ENCODE results near the gene BBX. TPM values are rescaled to one million over a fixed set of nuclear protein-coding genes. Genes with fewer than 3 reads are reported as not detected.
"Not testable (repeated sequence)": the region's sequence is repeated elsewhere in the genome, so short reads cannot be mapped to it uniquely, and the experiment has no call there.

Gene BBX
- total RNA-seq, 4 donors from 2014 or later: 26.5 to 45.8 (median 28.0) TPM

GRCh38 chr3:107833722-107834416, 311.1 kb downstream of the BBX start:
- intact Hi-C loops (cut with DNase I; ENCODE audit: low total_unique reads): no loop called here
- no peak for TF ChIP-seq POLR2A (IDR thresholded peaks at IDR 0.05)
- TF ChIP-seq CTCF (IDR thresholded peaks at IDR 0.05): no peak
- H3K4me3 ChIP-seq (ENCODE audit: low read depth, poor library complexity, severe bottlenecking): no peak overlapping the region
- WGBS, 2 donors: 96% methylated on average over 19 of the region's 19 CpGs
- no peak for DNase-seq (ENCODE audit: low spot score in 2 of 2)

GRCh38 chr3:107835001-107835400, 312.2 kb downstream of the BBX start:
- H3K4me3 ChIP-seq (ENCODE audit: low read depth, poor library complexity, severe bottlenecking); DNase-seq (ENCODE audit: low spot score in 2 of 2); intact Hi-C loops (cut with DNase I; ENCODE audit: low total_unique reads): not testable (repeated sequence)
- 87 to 93% methylated on average over 4 of the region's 4 CpGs for WGBS, 2 donors

- intact Hi-C loops (cut with DNase I; ENCODE audit: low total_unique reads): no loop called here
- TF ChIP-seq POLR2A (IDR thresholded peaks at IDR 0.05) (no peak), CTCF (IDR thresholded peaks at IDR 0.05) (no peak)
- 68 to 69% methylated on average over 5 of the region's 5 CpGs for WGBS, 2 donors
- H3K4me3 ChIP-seq (ENCODE audit: low read depth, poor library complexity, severe bottlenecking): no peak overlapping the region
- DNase-seq (ENCODE audit: low spot score in 2 of 2): no peak
Observed at GRCh38 chr3:107837895-107838612, 315.3 kb downstream of the BBX start.

- 34 to 41% methylated on average over 4 of the region's 4 CpGs for WGBS, 2 donors
Observed at GRCh38 chr3:107841831-107842230, 319.1 kb downstream of the BBX start.

GRCh38 chr3:107842940-107843339, 320.2 kb downstream of the BBX start:
- 95% methylated on average over 8 of the region's 8 CpGs for WGBS, 2 donors
- no peak for TF ChIP-seq CTCF (IDR thresholded peaks at IDR 0.05)
- no peak for TF ChIP-seq POLR2A (IDR thresholded peaks at IDR 0.05)
- intact Hi-C loops (cut with DNase I; ENCODE audit: low total_unique reads): no loop called here
- H3K4me3 ChIP-seq (ENCODE audit: low read depth, poor library complexity, severe bottlenecking): no peak overlapping the region
- DNase-seq (ENCODE audit: low spot score in 2 of 2): no peak

More at GRCh38 chr3:107841831-107842230, 319.1 kb downstream of the BBX start:
- no peak for DNase-seq (ENCODE audit: low spot score in 2 of 2)
- H3K4me3 ChIP-seq (ENCODE audit: low read depth, poor library complexity, severe bottlenecking): no peak overlapping the region
- no peak for TF ChIP-seq POLR2A (IDR thresholded peaks at IDR 0.05)
- TF ChIP-seq CTCF (IDR thresholded peaks at IDR 0.05): no peak
- intact Hi-C loops (cut with DNase I; ENCODE audit: low total_unique reads): no loop called here

- 51% methylated on average over 11 of the region's 11 CpGs for WGBS, 2 donors
- intact Hi-C loops (cut with DNase I; ENCODE audit: low total_unique reads): no loop called here
- no peak for DNase-seq (ENCODE audit: low spot score in 2 of 2)
- TF ChIP-seq CTCF (IDR thresholded peaks at IDR 0.05): no peak
- no peak for TF ChIP-seq POLR2A (IDR thresholded peaks at IDR 0.05)
- no peak overlapping the region for H3K4me3 ChIP-seq (ENCODE audit: low read depth, poor library complexity, severe bottlenecking)
Observed at GRCh38 chr3:107845380-107846278, 322.9 kb downstream of the BBX start.

Data from lower leg skin (tissue), 4 donors.